ENCODE results near the gene ANKZF1. TPM values are rescaled to one million over a fixed set of nuclear protein-coding genes. Genes with fewer than 3 reads are reported as not detected.

ANKZF1 gene
- total and polyA plus RNA-seq, 7 experiments from 2014 or later, result 29.7 to 287 (median 135) TPM

- DNase-seq, result no peak
- H3K27me3 ChIP-seq (ENCODE audit: control insufficient read depth in 2 of 2, insufficient read depth in 2 of 2, low read length in 2 of 2), result no peaks in the 10 kb centered on the region
- Mint-ChIP-seq H3K9me3 (no peaks in the 10 kb centered on the region), H3K4me3 (no peak overlapping the region), H3K27ac (no peak overlapping the region), H3K4me1 (no peaks in the 10 kb centered on the region), H3K36me3 (no peaks in the 10 kb centered on the region), H3K27me3 (peaks cover 0 to 16% (median 0%) of the 10 kb centered on the region in 5 donors)
- no peaks in the 10 kb centered on the region for H3K4me1 ChIP-seq (ENCODE audit: control insufficient read depth in 2 of 2, insufficient read depth in 2 of 2, low read length in 2 of 2)
- ATAC-seq, result no peak
- no peak overlapping the region for H3K4me3 ChIP-seq (ENCODE audit: low read length)
- H3K27ac ChIP-seq (ENCODE audit: low read depth, low read length), result no peak overlapping the region
- ChIA-PET CTCF (interaction anchor here (1.2 kb wide), 1 partner anchor 24 kb away, joined by 3 read pairs; no protein-coding TSS in a partner anchor), POLR2A (interaction anchor here (0.6 kb wide), 1 partner anchor 60 kb away, joined by 3 read pairs; no protein-coding TSS in a partner anchor)
- intact Hi-C loops (cut with micrococcal nuclease), result no loop called here
- H3K36me3 ChIP-seq (ENCODE audit: control insufficient read depth in 2 of 3, insufficient read depth in 3 of 3, low read length in 3 of 3), result no peaks in the 10 kb centered on the region
- no peaks in the 10 kb centered on the region for H3K9me3 ChIP-seq (ENCODE audit: control insufficient read depth in 2 of 3, low read length in 3 of 3)
Measured at GRCh38 chr2:219271021-219271420, 41.4 kb downstream of the ANKZF1 start.

GRCh38 chr2:219272356-219272755 is 42.8 kb downstream of the ANKZF1 start:
- Histone ChIP-seq H3K27me3 (ENCODE audit: control insufficient read depth in 2 of 2, insufficient read depth in 2 of 2, low read length in 2 of 2) (no peaks in the 10 kb centered on the region), H3K27ac (ENCODE audit: low read depth, low read length) (no peak overlapping the region), H3K9me3 (ENCODE audit: control insufficient read depth in 2 of 3, low read length in 3 of 3) (no peaks in the 10 kb centered on the region), H3K4me1 (ENCODE audit: control insufficient read depth in 2 of 2, insufficient read depth in 2 of 2, low read length in 2 of 2) (peaks cover 0 to under 1% of the 10 kb centered on the region in 2 donors), H3K4me3 (ENCODE audit: low read length) (no peak overlapping the region), H3K36me3 (ENCODE audit: control insufficient read depth in 2 of 3, insufficient read depth in 3 of 3, low read length in 3 of 3) (no peaks in the 10 kb centered on the region)
- ChIA-PET CTCF (interaction anchor here (12.9 kb wide), 1 partner anchor 24 kb away, joined by 194 read pairs; no protein-coding TSS in a partner anchor), POLR2A (interaction anchor here (3.2 kb wide), 1 partner anchor 17 kb away, joined by 12 read pairs; the partner anchor contains the start of gene TUBA4A)
- peaks cover 1 to 5% (median 4%) of the 10 kb centered on the region in 7 donors for H3K4me1 Mint-ChIP-seq
- no peaks in the 10 kb centered on the region for H3K36me3 Mint-ChIP-seq
- H3K27me3 Mint-ChIP-seq, result peaks cover 0 to 16% (median 0%) of the 10 kb centered on the region in 5 donors
- H3K27ac Mint-ChIP-seq, result no peak overlapping the region
- ATAC-seq (no peak), DNase-seq (no peak)
- H3K4me3 Mint-ChIP-seq, result no peak overlapping the region
- intact Hi-C loops (cut with micrococcal nuclease), result no loop called here
- no peaks in the 10 kb centered on the region for H3K9me3 Mint-ChIP-seq

GRCh38 chr2:219272995-219273394 is 43.4 kb downstream of the ANKZF1 start:
- Mint-ChIP-seq H3K4me1 (peaks cover 7 to 11% (median 10%) of the 10 kb centered on the region in 7 donors), H3K9me3 (no peaks in the 10 kb centered on the region), H3K4me3 (no peak overlapping the region), H3K27me3 (peaks cover 0 to 16% (median 0%) of the 10 kb centered on the region in 5 donors), H3K27ac (no peak overlapping the region), H3K36me3 (no peaks in the 10 kb centered on the region)
- POLR2A ChIA-PET, result interaction anchor here (3.2 kb wide), 1 partner anchor 18 kb away, joined by 12 read pairs; the partner anchor contains the start of gene TUBA4A
- no peaks in the 10 kb centered on the region for H3K36me3 ChIP-seq (ENCODE audit: control insufficient read depth in 2 of 3, insufficient read depth in 3 of 3, low read length in 3 of 3)
- H3K4me1 ChIP-seq (ENCODE audit: control insufficient read depth in 2 of 2, insufficient read depth in 2 of 2, low read length in 2 of 2), result peaks cover 4 to 7% of the 10 kb centered on the region in 2 donors
- H3K27ac ChIP-seq (ENCODE audit: low read depth, low read length), result no peak overlapping the region
- H3K9me3 ChIP-seq (ENCODE audit: control insufficient read depth in 2 of 3, low read length in 3 of 3), result no peaks in the 10 kb centered on the region
- DNase-seq (no peak), ATAC-seq (no peak)
- H3K27me3 ChIP-seq (ENCODE audit: control insufficient read depth in 2 of 2, insufficient read depth in 2 of 2, low read length in 2 of 2), result no peaks in the 10 kb centered on the region
- H3K4me3 ChIP-seq (ENCODE audit: low read length), result no peak overlapping the region
- intact Hi-C loops (cut with micrococcal nuclease), result no loop called here
- CTCF ChIA-PET, result interaction anchor here (12.9 kb wide), 1 partner anchor 23 kb away, joined by 194 read pairs; no protein-coding TSS in a partner anchor

- Histone ChIP-seq H3K4me3 (ENCODE audit: low read length) (no peak overlapping the region), H3K27me3 (ENCODE audit: control insufficient read depth in 2 of 2, insufficient read depth in 2 of 2, low read length in 2 of 2) (no peaks in the 10 kb centered on the region), H3K4me1 (ENCODE audit: control insufficient read depth in 2 of 2, insufficient read depth in 2 of 2, low read length in 2 of 2) (peaks cover 13 to 17% of the 10 kb centered on the region in 2 donors), H3K36me3 (ENCODE audit: control insufficient read depth in 2 of 3, insufficient read depth in 3 of 3, low read length in 3 of 3) (no peaks in the 10 kb centered on the region), H3K9me3 (ENCODE audit: control insufficient read depth in 2 of 3, low read length in 3 of 3) (no peaks in the 10 kb centered on the region), H3K27ac (ENCODE audit: low read depth, low read length) (no peak overlapping the region)
- no peaks in the 10 kb centered on the region for H3K36me3 Mint-ChIP-seq
- ATAC-seq (no peak), DNase-seq (no peak)
- intact Hi-C loops (cut with micrococcal nuclease), result no loop called here
- H3K4me1 Mint-ChIP-seq, result peaks cover 14 to 20% (median 19%) of the 10 kb centered on the region in 7 donors
- CTCF ChIA-PET, result interaction anchor here (1.2 to 12.9 kb wide), 3 partner anchors 11 to 22 kb away, joined by 4 to 194 read pairs (median 20); partner anchors contain the start of gene TUBA4A
- no peaks in the 10 kb centered on the region for H3K9me3 Mint-ChIP-seq
- H3K27me3 Mint-ChIP-seq, result peaks cover 0 to 14% (median 0%) of the 10 kb centered on the region in 5 donors
- H3K27ac Mint-ChIP-seq, result no peak overlapping the region
- POLR2A ChIA-PET, result interaction anchor here (0.9 to 3.2 kb wide), 3 partner anchors 19 to 22 kb away, joined by 3 to 12 read pairs (median 3); partner anchors contain the start of genes TUBA4A and TUBA4B
- H3K4me3 Mint-ChIP-seq, result no peak overlapping the region
Measured at GRCh38 chr2:219273937-219274336, 44.3 kb downstream of the ANKZF1 start.

GRCh38 chr2:219274361-219274921 is 44.8 kb downstream of the ANKZF1 start:
- Histone ChIP-seq H3K27me3 (ENCODE audit: control insufficient read depth in 2 of 2, insufficient read depth in 2 of 2, low read length in 2 of 2) (no peaks in the 10 kb centered on the region), H3K4me3 (ENCODE audit: low read length) (no peak overlapping the region), H3K4me1 (ENCODE audit: control insufficient read depth in 2 of 2, insufficient read depth in 2 of 2, low read length in 2 of 2) (peaks cover 13 to 17% of the 10 kb centered on the region in 2 donors), H3K9me3 (ENCODE audit: control insufficient read depth in 2 of 3, low read length in 3 of 3) (no peaks in the 10 kb centered on the region), H3K27ac (ENCODE audit: low read depth, low read length) (no peak overlapping the region), H3K36me3 (ENCODE audit: control insufficient read depth in 2 of 3, insufficient read depth in 3 of 3, low read length in 3 of 3) (no peaks in the 10 kb centered on the region)
- Mint-ChIP-seq H3K4me1 (peaks cover 15 to 22% (median 22%) of the 10 kb centered on the region in 7 donors), H3K27ac (no peak overlapping the region), H3K27me3 (peaks cover 0 to 11% (median 0%) of the 10 kb centered on the region in 5 donors), H3K36me3 (no peaks in the 10 kb centered on the region), H3K9me3 (no peaks in the 10 kb centered on the region), H3K4me3 (no peak overlapping the region)
- ChIA-PET CTCF (interaction anchor here (1.2 to 12.9 kb wide), 3 partner anchors 12 to 22 kb away, joined by 4 to 194 read pairs (median 20); partner anchors contain the start of gene TUBA4A), POLR2A (interaction anchor here (0.9 to 3.2 kb wide), 3 partner anchors 19 to 22 kb away, joined by 3 to 12 read pairs (median 3); partner anchors contain the start of genes TUBA4A and TUBA4B)
- no peak for ATAC-seq
- DNase-seq, result no peak
- intact Hi-C loops (cut with micrococcal nuclease), result no loop called here

- Histone ChIP-seq H3K4me3 (ENCODE audit: low read length) (peak overlapping the region; percentile 73), H3K27ac (ENCODE audit: low read depth, low read length) (peak overlapping the region; percentile 98), H3K4me1 (ENCODE audit: control insufficient read depth in 2 of 2, insufficient read depth in 2 of 2, low read length in 2 of 2) (peaks cover 22 to 33% of the 10 kb centered on the region in 2 donors), H3K27me3 (ENCODE audit: control insufficient read depth in 2 of 2, insufficient read depth in 2 of 2, low read length in 2 of 2) (no peaks in the 10 kb centered on the region), H3K9me3 (ENCODE audit: control insufficient read depth in 2 of 3, low read length in 3 of 3) (no peaks in the 10 kb centered on the region), H3K36me3 (ENCODE audit: control insufficient read depth in 2 of 3, insufficient read depth in 3 of 3, low read length in 3 of 3) (peaks cover 11 to 27% (median 24%) of the 10 kb centered on the region in 3 experiments)
- Mint-ChIP-seq H3K4me3 (peak overlapping the region; percentile 76 to 98 (median 94)), H3K36me3 (peaks cover 0 to 20% (median 7%) of the 10 kb centered on the region in 5 donors), H3K9me3 (no peaks in the 10 kb centered on the region), H3K27me3 (peaks cover 0 to 7% (median 0%) of the 10 kb centered on the region in 5 donors), H3K4me1 (peaks cover 31 to 55% (median 50%) of the 10 kb centered on the region in 7 donors), H3K27ac (peak overlapping the region; percentile 94 to 100 (median 99))
- ChIA-PET POLR2A (interaction anchor here (0.8 to 8.2 kb wide), 14 partner anchors 8 to 265 kb away, joined by 3 to 214 read pairs (median 6); partner anchors contain the start of genes ANKZF1, ATG9A, CHPF and CNPPD1), CTCF (interaction anchor here (0.9 to 12.9 kb wide), 11 partner anchors 18 to 119 kb away, joined by 3 to 194 read pairs (median 4); partner anchors contain the start of genes ANKZF1, ATG9A, CNPPD1 and TUBA4A)
- intact Hi-C loops (cut with micrococcal nuclease), result loop anchor here (1.0 to 5.0 kb wide), 8 partner anchors 14 to 606 kb away; partner anchors contain the start of genes ABCB6 (in 1 of the 2), CHPF (in 1 of the 2), RNF25 (in 1 of the 2) and STK11IP (in 1 of the 2)
- ATAC-seq (no peak), DNase-seq (peak; percentile 60 to 83 (median 72))
Measured at GRCh38 chr2:219277703-219278654, 48.4 kb downstream of the ANKZF1 start.

Measured in naive thymus-derived CD4-positive, alpha-beta T cell (primary cell).